HG02588 (cell line): ENCODE data around the gene MAP1LC3A.

Experiments
- ATAC-seq: cut with Tn5 transposase; IDR thresholded peaks from one replicate; pipeline ENCODE4 v1.9.1; 2021; ENCODE audit warnings: mild to moderate bottlenecking, moderate library complexity; ENCODE audit not compliant: unreplicated experiment

Gene MAP1LC3A

GRCh38 chr20:34574861-34575260 is 16.3 kb downstream of the MAP1LC3A start:
- no peak for ATAC-seq

- no peak for ATAC-seq
These were observed 16.8 kb downstream of the MAP1LC3A start for GRCh38 chr20:34575271-34575670.

GRCh38 chr20:34575756-34576155 is 17.2 kb downstream of the MAP1LC3A start:
- ATAC-seq = no peak

GRCh38 chr20:34577061-34577460 is 18.5 kb downstream of the MAP1LC3A start:
- ATAC-seq = no peak

GRCh38 chr20:34578025-34578424 is 19.5 kb downstream of the MAP1LC3A start:
- ATAC-seq = no peak

GRCh38 chr20:34578521-34578920 is 20.0 kb downstream of the MAP1LC3A start:
- no peak for ATAC-seq

- no peak for ATAC-seq
These were observed 20.9 kb downstream of the MAP1LC3A start for GRCh38 chr20:34579191-34579978.

- no peak for ATAC-seq
These were observed 21.7 kb downstream of the MAP1LC3A start for GRCh38 chr20:34579979-34580940.

- ATAC-seq = no peak
These were observed 23.0 kb downstream of the MAP1LC3A start for GRCh38 chr20:34581341-34582184.

- no peak for ATAC-seq
These were observed 23.7 kb downstream of the MAP1LC3A start for GRCh38 chr20:34582221-34582620.

GRCh38 chr20:34582911-34583310 is 24.4 kb downstream of the MAP1LC3A start:
- ATAC-seq = no peak

GRCh38 chr20:34583544-34583943 is 25.0 kb downstream of the MAP1LC3A start:
- no peak for ATAC-seq

GRCh38 chr20:34585019-34585418 is 26.5 kb downstream of the MAP1LC3A start:
- ATAC-seq = no peak

- no peak for ATAC-seq
These were observed 28.1 kb downstream of the MAP1LC3A start for GRCh38 chr20:34586488-34587163.

GRCh38 chr20:34595377-34596184 is 37.1 kb downstream of the MAP1LC3A start:
- no peak for ATAC-seq

GRCh38 chr20:34600892-34601653 is 42.6 kb downstream of the MAP1LC3A start:
- no peak for ATAC-seq

- no peak for ATAC-seq
These were observed 46.7 kb downstream of the MAP1LC3A start for GRCh38 chr20:34604980-34605788.

GRCh38 chr20:34607066-34607465 is 48.5 kb downstream of the MAP1LC3A start:
- ATAC-seq = no peak
